Stimulated activated CD4-positive, alpha-beta T cell treated with anti-CD3 and anti-CD28 coated beads, Interleukin-1b, Interleukin-23, amount 100 ng/mL, for 48 hours (primary cell): Measurements from ENCODE around the gene PTPA.

Experiments
- DNase-seq: peaks from one replicate; pipeline ENCODE4 v3.0.0-alpha.2; 2020

PTPA gene

DNA sequence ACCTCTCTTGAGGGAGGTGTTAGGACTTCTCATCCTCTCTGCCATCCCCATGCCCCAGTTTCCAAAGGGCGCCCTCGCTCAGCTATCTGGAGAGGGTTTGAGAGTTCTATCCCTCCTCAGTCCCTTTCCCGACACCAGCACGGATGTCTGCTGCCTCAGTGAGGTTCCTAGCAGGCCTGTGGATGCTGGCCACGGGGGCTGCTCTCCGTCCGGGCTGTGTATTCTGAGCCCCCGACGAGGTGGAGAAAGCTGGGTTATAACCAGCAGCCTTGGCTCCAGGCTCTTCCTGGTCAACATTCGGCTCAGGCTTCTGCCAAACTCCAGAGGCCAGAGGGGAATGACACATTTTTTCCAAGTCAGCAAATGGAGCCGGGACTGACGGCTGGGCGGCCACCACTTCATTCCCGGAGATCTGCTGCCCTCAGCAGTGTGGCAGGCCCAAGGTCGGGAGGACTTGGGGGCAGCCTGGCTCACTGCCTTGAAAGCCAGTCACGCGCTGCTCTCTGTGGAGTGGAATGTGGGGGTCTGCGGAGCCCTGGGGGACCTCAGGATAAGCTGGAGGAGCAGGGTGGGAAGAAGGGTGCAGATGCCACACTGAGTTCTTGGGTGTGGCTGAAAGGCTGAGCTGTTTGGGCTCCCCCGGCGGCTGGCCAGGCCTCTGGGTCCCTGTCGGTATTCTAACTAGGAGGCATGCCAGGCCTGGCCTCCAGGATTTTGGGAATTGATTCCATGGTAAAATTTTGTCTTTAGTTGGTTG is 27.4 kb downstream of the PTPA start:
- DNase-seq: no peak

DNA sequence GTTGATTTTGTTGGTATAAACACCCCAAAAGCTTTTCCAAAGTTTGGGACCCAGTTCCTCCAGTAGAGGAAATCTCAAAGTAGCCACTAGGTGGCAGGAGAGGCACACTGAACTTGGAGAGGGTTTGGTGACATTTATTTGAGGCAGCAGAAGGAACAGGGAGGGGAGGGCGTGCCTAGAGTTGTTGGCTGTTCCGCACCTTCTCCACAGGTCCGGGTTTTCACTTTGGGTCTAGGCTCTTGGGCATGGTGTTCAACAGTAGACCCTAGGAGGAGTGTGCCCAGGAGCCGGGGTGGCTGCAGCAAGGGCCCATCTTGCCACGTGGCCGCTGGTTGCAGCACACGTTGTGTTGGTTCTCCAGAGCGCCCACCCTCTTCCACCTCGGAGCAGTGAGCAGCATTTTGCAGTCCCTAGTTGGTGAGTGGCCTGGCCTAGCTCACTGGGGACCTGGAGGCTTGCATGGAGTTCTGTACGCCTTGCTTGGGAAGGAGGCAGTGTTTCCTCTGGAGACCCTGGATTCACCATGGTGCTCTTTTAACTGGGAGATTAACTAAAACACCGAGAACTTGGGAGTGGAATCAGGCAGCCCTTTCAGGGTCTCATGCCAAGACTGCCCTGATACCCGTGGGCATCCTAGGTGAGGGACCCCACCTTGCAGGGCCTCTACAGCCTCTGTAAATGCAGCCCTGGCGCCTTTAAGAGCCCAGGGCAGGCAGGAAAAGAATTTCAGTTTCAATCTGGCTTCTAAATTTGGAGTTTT is 28.2 kb downstream of the PTPA start:
- DNase-seq: peak; percentile 72

- peak; percentile 88 for DNase-seq
These were observed 28.8 kb downstream of the PTPA start for GRCh38 chr9:129139993-129140396.

DNA sequence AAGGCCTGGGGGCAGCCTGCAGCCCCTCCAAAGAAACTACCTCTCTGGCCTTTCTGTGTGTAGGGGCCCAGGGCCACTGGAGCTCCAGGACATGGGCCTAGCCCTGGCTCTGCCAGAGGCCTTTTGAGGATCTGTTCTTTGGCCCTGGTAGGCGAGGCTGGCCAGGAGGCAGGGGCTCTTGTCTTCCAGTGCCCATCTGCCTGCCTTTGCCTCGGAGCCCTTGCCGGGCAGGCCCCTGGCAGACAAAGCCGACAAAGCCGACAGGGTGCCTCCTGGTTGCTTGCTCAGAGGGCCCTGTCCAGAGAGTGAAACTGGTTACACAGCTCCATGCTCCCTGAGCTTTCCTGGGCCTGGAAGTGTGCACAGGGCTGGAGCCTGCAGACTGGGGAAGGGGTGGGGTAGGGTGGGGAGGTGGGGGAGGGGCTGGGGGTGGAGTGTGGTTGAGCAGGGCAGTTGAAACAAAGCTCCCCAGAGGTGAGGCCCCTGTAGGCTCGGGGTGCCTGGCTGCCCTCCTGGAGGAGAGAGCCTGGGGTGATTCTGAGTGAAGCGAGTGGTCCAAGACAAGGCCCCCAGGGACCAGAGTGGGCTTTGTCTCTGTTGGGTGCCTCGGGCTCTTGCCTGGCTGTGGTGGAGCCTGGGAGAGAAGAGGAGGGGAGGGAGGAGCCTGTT is 29.3 kb downstream of the PTPA start:
- peak; percentile 28 for DNase-seq

GRCh38 chr9:129141066-129142041 is 30.1 kb downstream of the PTPA start:
- no peak for DNase-seq

GRCh38 chr9:129142138-129142935 is 31.1 kb downstream of the PTPA start:
- no peak for DNase-seq

- peak; percentile 65 for DNase-seq
These were observed 32.1 kb downstream of the PTPA start for GRCh38 chr9:129143031-129143927.

DNA sequence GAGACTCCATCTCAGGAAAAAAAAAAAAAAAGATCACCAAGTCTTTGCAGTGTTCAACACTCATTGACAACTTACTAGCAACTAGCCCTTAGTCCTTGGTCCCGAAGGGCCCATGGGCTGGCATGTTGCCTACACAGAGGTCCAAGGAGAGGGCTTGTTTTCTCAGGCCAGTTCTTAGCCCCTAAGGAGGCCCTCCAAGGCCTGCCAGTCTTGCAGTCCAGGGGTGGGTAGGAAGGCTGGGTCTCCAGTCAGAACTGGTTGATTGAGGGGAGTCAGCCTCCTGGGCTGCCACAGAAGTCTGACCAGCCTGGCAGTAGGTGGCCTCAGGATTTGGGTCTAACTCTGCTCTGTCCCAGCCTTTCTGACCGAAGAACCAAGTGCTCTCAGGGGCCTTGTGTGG is 34.1 kb downstream of the PTPA start:
- DNase-seq: no peak

DNA sequence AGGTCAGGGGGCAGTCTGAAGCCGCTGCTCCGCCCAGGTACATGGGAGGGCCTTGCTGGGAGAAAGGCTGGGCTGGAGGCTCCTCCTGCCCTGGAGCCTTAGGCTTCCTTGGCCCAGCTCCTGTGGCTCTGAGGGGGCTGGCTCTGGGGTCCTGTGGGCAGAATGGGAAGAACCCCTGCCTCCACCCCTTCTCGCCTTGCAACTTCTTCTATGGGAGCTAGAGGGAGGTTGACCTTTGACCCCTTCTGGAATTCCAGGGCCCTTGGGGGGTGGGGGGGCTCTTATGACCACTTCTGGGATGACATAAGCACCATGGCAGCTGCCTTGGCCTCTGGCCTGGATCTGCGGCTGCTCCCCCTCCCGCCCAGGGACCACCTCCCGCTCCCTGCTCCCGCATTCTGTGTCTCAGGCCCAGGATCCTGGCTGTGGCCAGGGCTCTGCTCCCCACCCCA is 34.7 kb downstream of the PTPA start:
- no peak for DNase-seq

GRCh38 chr9:129146441-129146941 is 35.3 kb downstream of the PTPA start:
- DNase-seq: no peak

DNA sequence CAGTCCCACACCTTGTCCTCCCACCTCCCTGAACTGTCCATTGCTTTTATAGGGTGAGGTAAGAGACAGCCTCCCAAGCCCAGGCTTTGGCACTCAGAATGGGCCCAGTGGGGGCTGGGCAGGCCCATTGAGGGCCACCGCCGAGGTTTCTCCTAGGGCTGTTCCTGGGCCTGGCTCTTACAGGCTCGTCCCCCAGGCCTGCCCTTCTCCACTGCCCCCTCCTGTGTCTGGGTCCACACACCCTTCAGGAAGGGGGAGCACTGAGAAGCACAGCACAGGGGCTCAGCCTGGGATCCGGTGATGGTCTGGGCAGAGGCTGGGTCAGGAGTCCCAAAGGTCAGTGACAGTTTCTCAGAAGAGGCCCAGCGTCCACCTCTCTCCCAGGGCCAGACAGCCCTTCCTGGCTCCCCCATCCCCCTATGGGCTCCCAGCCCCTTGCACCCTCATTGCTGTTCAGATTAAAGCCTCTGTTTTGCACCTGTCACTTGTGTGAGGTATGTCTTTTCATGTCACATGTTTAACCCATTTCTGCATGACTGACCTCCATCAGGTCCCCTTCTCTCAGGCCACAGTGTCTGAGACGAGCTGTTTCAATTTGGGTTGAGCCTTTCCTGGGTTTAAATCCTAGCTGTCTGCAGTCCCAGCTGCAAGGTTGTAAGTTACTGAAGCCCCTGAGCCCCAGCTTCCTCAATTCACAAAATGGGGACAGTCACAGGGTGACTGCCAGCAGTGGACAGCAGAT is 37.4 kb downstream of the PTPA start:
- no peak for DNase-seq

GRCh38 chr9:129149442-129149841 is 38.2 kb downstream of the PTPA start:
- DNase-seq: no peak

DNA sequence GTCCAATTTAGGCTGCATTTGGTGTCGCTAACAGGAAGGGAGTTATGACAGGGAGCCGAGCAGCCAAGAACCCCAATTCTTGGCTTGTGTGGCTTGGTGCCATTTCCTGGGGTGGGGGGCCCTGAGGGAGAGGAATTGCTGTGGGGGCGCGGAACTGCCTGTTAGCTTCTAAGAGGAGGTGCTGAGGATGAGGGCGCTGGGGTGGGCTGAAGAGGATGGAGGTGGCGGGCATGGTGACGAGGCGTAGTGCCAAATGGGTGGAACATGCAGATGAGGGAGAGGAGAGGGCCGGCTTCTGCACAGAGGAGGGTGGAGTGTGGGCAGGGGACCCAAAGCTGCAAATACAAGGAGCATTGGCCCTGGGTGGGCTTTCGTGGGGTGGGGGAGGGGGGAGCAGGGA is 38.9 kb downstream of the PTPA start:
- DNase-seq: no peak

GRCh38 chr9:129150672-129151211 is 39.5 kb downstream of the PTPA start:
- DNase-seq: no peak

GRCh38 chr9:129151469-129151868 is 40.3 kb downstream of the PTPA start:
- DNase-seq: no peak

DNA sequence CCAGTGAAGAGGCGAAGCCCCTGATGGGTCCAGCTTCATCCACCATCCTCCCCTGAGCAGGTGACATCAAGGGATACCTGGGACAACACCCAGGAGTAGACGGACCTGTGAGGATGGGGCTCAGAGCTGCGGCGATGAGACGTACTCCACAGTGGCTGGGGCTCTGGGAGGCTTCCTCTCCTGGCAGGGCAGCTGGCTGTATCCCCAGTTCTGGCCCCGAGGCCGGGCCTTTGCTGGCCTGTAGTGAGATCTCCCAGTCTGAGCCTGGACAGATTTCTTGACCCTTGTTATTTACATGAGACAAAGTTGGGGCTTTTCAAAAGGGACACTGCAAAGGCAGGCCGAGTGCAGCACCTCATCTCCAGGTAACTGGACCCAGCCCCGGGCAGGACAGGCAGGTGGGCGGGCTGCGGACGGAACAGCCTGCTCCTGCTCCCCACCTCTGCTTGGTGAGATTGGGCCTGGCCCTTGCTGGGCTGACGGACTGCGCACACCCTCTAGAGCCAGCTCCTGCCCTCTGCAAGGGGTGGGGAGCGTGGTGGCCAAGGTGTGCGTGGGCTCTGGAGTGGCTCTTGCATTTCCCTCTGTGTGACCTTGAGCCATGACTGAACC is 43.8 kb downstream of the PTPA start:
- DNase-seq: no peak

GRCh38 chr9:129156163-129156562 is 44.9 kb downstream of the PTPA start:
- no peak for DNase-seq

DNA sequence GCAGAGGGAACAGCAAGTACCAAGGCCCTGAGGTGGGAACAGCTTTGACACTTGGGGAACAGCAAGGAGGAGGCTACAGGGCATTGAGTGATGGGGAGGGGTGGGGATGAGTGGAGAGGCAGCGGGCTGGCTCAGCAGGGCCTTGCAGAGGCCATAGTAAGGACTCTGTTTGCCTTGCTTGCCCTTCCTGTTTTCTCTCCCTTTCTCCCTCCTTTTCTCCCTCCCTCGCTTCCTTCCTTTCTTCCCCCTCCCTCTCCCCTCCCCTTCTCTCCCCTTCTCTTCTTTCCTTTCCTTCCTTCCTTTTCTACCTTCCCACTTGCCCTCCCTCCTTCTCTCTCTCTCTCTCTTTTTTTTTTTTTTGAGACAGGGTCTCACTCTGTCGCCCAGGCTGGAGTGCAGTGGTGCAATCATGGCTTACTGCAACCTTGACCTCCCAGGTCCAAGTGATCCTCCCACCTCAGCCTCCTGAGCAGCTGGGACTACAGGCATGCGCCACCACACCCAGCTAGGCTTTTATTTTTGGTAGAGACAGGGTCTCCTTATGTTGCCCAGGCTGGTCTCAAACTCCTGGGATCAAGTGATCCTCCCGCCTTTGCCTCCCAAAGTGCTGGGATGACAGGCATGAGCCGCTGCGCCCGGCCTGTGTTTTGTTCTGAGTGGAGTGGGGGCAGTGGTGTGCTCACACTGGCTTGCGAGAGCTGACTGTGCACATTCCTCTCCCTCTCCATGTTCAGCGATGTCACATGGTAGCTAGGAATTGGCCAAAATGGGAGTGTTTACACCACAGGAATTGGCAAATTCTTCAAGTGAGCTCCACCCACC is 49.7 kb downstream of the PTPA start:
- no peak for DNase-seq
